Endothelial cell of umbilical vein (primary cell): Measurements from ENCODE around the gene VSNL1. TPM values are rescaled to one million over a fixed set of nuclear protein-coding genes. Genes with fewer than 3 reads are reported as not detected.

ENCODE experiments used
- BruUV-seq: library from RNA; stranded (reverse); fragments of 400-500 nt; replicated peaks from 2 replicates; lab custom pipeline; 2021; lab: Mats Ljungman, UMichigan
- CTCF ChIA-PET: fragments of 300-600, 350-600 bp; sonication (Branson Sonifier 250); formaldehyde crosslinking; loops from one replicate; lab custom pipeline; 2021; ENCODE audit warnings: antibody characterized with exemption, inconsistent platforms; lab: Charles Lee
- POLR2A ChIA-PET: fragments of 300-600, 350-600 bp; sonication (Branson Sonifier 250); formaldehyde crosslinking; loops from one replicate; lab custom pipeline; 2021; ENCODE audit warnings: antibody characterized with exemption, inconsistent platforms; lab: Charles Lee
- DNase-seq: peaks from one replicate; pipeline ENCODE4 v3.0.0-alpha.2; 2011; ENCODE audit warnings: low read depth, low spot score
- FAIRE-seq: peaks from 2 replicates; lab custom pipeline; 2011; peaks lifted over from hg19 to GRCh38; lab: Jason Lieb, UNC
- H2AFZ ChIP-seq: 2 replicates; pipeline ENCODE4 v1.6.0; 2012; ENCODE audit warnings: low read depth, low read length, control low read depth, inconsistent platforms
- H3K27ac ChIP-seq: 2 replicates; pipeline ENCODE4 v1.5.1; 2011; ENCODE audit warnings: low read depth, mild to moderate bottlenecking, control low read depth, low read length, moderate library complexity; ENCODE audit not compliant: insufficient read depth
- H3K27me3 ChIP-seq, 2 experiments: 2 replicates each; pipeline versions ENCODE4 v1.6.0 to v1.6.1; 2011; ENCODE audit warnings: low read length in 2 of 2, mixed read lengths in 1 of 2; ENCODE audit not compliant: control insufficient read depth in 2 of 2, insufficient read depth in 2 of 2
- H3K36me3 ChIP-seq, 2 experiments: 2 replicates in 1 of 2; 3 replicates in 1 of 2; pipeline ENCODE4 v1.5.1; 2011; ENCODE audit warnings: low read length in 2 of 2, mild to moderate bottlenecking in 1 of 2, moderate library complexity in 1 of 2; ENCODE audit not compliant: control insufficient read depth in 2 of 2, insufficient read depth in 2 of 2; ENCODE audit errors: extremely low read depth in 1 of 2
- H3K4me1 ChIP-seq: 3 replicates; pipeline ENCODE4 v1.5.1; 2011; ENCODE audit warnings: mild to moderate bottlenecking, low read length; ENCODE audit not compliant: control insufficient read depth, insufficient read depth; ENCODE audit errors: extremely low read depth
- H3K4me2 ChIP-seq: 2 replicates; pipeline ENCODE4 v1.6.1; 2011; ENCODE audit warnings: low read length, control low read depth, mixed read lengths; ENCODE audit not compliant: insufficient read depth
- H3K4me3 ChIP-seq, 3 experiments: fragments of 200-600 bp in 1 of 3; sonication (generic), shearing (Covaris generic) in 1 of 3; replicated peaks in 1 of 3; 2 replicates each; pipeline ENCODE4 v1.5.1; 2011 to 2016; ENCODE audit warnings: control low read depth in 3 of 3, low read length in 3 of 3, mild to moderate bottlenecking in 2 of 3, inconsistent platforms in 1 of 3, low read depth in 1 of 3, moderate library complexity in 1 of 3; ENCODE audit not compliant: insufficient read depth in 1 of 3
- H3K79me2 ChIP-seq: 2 replicates; pipeline ENCODE4 v1.6.0; 2012; ENCODE audit warnings: low read length, inconsistent platforms; ENCODE audit not compliant: control insufficient read depth, insufficient read depth
- H3K9ac ChIP-seq: replicated peaks from 2 replicates; pipeline ENCODE3; 2011; ENCODE audit warnings: low read length, control low read depth; ENCODE audit not compliant: insufficient read depth; ENCODE audit errors: extremely low read depth
- H3K9me1 ChIP-seq: replicated peaks from 3 replicates; pipeline ENCODE4 v1.6.0; 2011; ENCODE audit warnings: mild to moderate bottlenecking, low read length; ENCODE audit not compliant: control insufficient read depth, insufficient read depth; ENCODE audit errors: extremely low read depth
- H3K9me3 ChIP-seq: replicated peaks from 2 replicates; pipeline ENCODE4 v1.5.1; 2012; ENCODE audit warnings: low read length, inconsistent platforms; ENCODE audit not compliant: control insufficient read depth, insufficient read depth
- H4K20me1 ChIP-seq: replicated peaks from 2 replicates; pipeline ENCODE3; 2011; ENCODE audit warnings: mild to moderate bottlenecking, low read length; ENCODE audit not compliant: control insufficient read depth, insufficient read depth; ENCODE audit errors: extremely low read depth
- CTCF ChIP-seq, 2 donors: IDR thresholded peaks; 1 replicate in 1 of 2; 2 replicates in 1 of 2; pipeline ENCODE4 v1.5.1; 2011; ENCODE audit warnings: low read length in 2 of 2, mild to moderate bottlenecking in 2 of 2, moderate library complexity in 2 of 2, control low read depth in 1 of 2, inconsistent platforms in 1 of 2, low read depth in 1 of 2; ENCODE audit not compliant: insufficient read depth in 1 of 2; ENCODE audit errors: extremely low read depth in 1 of 2
- EZH2 ChIP-seq: IDR thresholded peaks from 2 replicates; pipeline ENCODE4 v1.6.1; 2012; ENCODE audit warnings: borderline replicate concordance, low read depth, mild to moderate bottlenecking, moderate library complexity, low read length, inconsistent platforms; ENCODE audit not compliant: severe bottlenecking
- FOS ChIP-seq: IDR thresholded peaks from 2 replicates; pipeline ENCODE4 v1.6.1; 2011; ENCODE audit warnings: mild to moderate bottlenecking, low read length, moderate library complexity, borderline replicate concordance; ENCODE audit not compliant: insufficient read depth
- GATA2 ChIP-seq: IDR thresholded peaks from 2 replicates; pipeline ENCODE4 v1.7.0; 2011; ENCODE audit warnings: low read depth, mild to moderate bottlenecking, moderate library complexity, mixed read lengths, low read length; ENCODE audit not compliant: insufficient read length, insufficient read depth
- JUN ChIP-seq: IDR thresholded peaks from 2 replicates; pipeline ENCODE4 v1.6.1; 2011; ENCODE audit warnings: borderline replicate concordance, low read depth; ENCODE audit not compliant: insufficient read length, insufficient read depth
- MAX ChIP-seq: IDR thresholded peaks from 2 replicates; pipeline ENCODE4 v1.6.1; 2011; ENCODE audit not compliant: insufficient read depth, insufficient read length
- MYC ChIP-seq: IDR thresholded peaks from one replicate; pipeline ENCODE4 v1.6.1; 2011; ENCODE audit warnings: mild to moderate bottlenecking, low read depth, low read length
- POLR2A ChIP-seq: IDR thresholded peaks from 2 replicates; pipeline ENCODE4 v1.6.1; 2012; ENCODE audit warnings: low read depth, mild to moderate bottlenecking, control low read depth, low read length
- POLR2AphosphoS5 ChIP-seq: IDR thresholded peaks from 2 replicates; pipeline ENCODE4 v1.6.1; 2012; ENCODE audit warnings: low read depth, mild to moderate bottlenecking, control low read depth, low read length, moderate library complexity; ENCODE audit not compliant: insufficient read depth
- dilution Hi-C: fragments of 300-500 bp; cut with MboI; formaldehyde crosslinking; loops from one replicate; pipeline ENCODE4 v1.15.0; 2019; ENCODE audit warnings: low sequenced_read_pairs; ENCODE audit not compliant: extremely low pct_ligation_motif_present
- intact Hi-C: fragments of 100-400 bp; cut with micrococcal nuclease; formaldehyde crosslinking; loops from one replicate; pipeline ENCODE4 v1.10.0; 2022
- polyA plus RNA-seq, 4 experiments: library from polyadenylated mRNA; depleted of rRNA in 3 of 4; stranded (reverse) in 3 of 4; unstranded in 1 of 4; fragments of >200 nt; gene quantifications; 2 replicates each; pipeline versions ENCODE4 v1.2.1 to v1.2.3, GENCODE V29; 2011 to 2012; ENCODE audit warnings: missing spikeins in 1 of 4
- total RNA-seq: library from RNA; stranded (reverse); gene quantifications from 2 replicates; pipeline ENCODE4 v1.2.3, GENCODE V29; 2021

The VSNL1 gene
- total and polyA plus RNA-seq, 2 donors (not counting 3 experiments of a cell fraction or from before 2014, with no cell fraction given) = not detected

- Histone ChIP-seq H4K20me1 (no peaks in the 10 kb centered on the region), H3K4me3 (no peak overlapping the region), H2AFZ (no peak overlapping the region), H3K27ac (no peak overlapping the region), H3K9me3 (no peaks in the 10 kb centered on the region), H3K36me3 (no peaks in the 10 kb centered on the region), H3K27me3 (no peaks in the 10 kb centered on the region), H3K4me1 (no peaks in the 10 kb centered on the region), H3K9me1 (no peaks in the 10 kb centered on the region), H3K4me2 (no peak overlapping the region), H3K9ac (no peak overlapping the region), H3K79me2 (no peaks in the 10 kb centered on the region)
- POLR2A ChIA-PET = no interaction called here
- no peak for TF ChIP-seq MYC
- TF ChIP-seq MAX = no peak
- no peak for TF ChIP-seq POLR2AphosphoS5
- TF ChIP-seq FOS = no peak
- no peak for TF ChIP-seq GATA2
- TF ChIP-seq EZH2 = no peak
- no peak for TF ChIP-seq POLR2A
- no peak for TF ChIP-seq JUN
- TF ChIP-seq CTCF (IDR thresholded peaks at IDR 0.05; ENCODE audit: extremely low read depth in 1 of 2, insufficient read depth in 1 of 2, low read depth in 1 of 2, low read length in 2 of 2) = no peak
- DNase-seq (no peak), FAIRE-seq (no peak)
- dilution Hi-C loops (no loop called here), intact Hi-C loops (no loop called here)
- CTCF ChIA-PET = no interaction called here
- no TSS peak for BruUV-seq
Observed at GRCh38 chr2:17630089-17630488, 89.6 kb downstream of the VSNL1 start.
